Natural killer cell treated with Interleukin-12 subunit alpha and Interleukin-12 subunit beta and Interleukin-15 and Interleukin-18, amount 100 ng/mL, for 72 hours (primary cell): ENCODE results near the gene NUDT9. TPM values are rescaled to one million over a fixed set of nuclear protein-coding genes. Genes with fewer than 3 reads are reported as not detected.
"Not testable (repeated sequence)": the region's sequence is repeated elsewhere in the genome, so short reads cannot be mapped to it uniquely, and the experiment has no call there.

Source experiments
- ATAC-seq, 2 donors: fragments of 150-1000 bp; cut with Tn5 transposase in 1 of 2; sonication (Bioruptor Pico), chemical (Tn5 transposase) in 1 of 2; 2 replicates each; pipeline ENCODE4 v1.10.0; 2021
- DNase-seq: peaks from one replicate; pipeline ENCODE4 v3.0.0; 2022; ENCODE audit warnings: low spot score
- H3K27ac Mint-ChIP-seq, 2 donors: 1 replicate in 1 of 2; 2 replicates in 1 of 2; pipeline ENCODE4 v1.8.0; 2022; ENCODE audit warnings: mixed read lengths in 2 of 2, mild to moderate bottlenecking in 1 of 2, moderate library complexity in 1 of 2
- H3K27me3 Mint-ChIP-seq, 2 donors: 1 replicate in 1 of 2; 2 replicates in 1 of 2; pipeline ENCODE4 v1.8.0; 2022; ENCODE audit warnings: mixed read lengths in 2 of 2
- H3K36me3 Mint-ChIP-seq: one replicate; pipeline ENCODE4 v1.8.0; 2022; ENCODE audit warnings: mixed read lengths
- H3K4me1 Mint-ChIP-seq, 2 donors: 1 replicate in 1 of 2; 2 replicates in 1 of 2; pipeline ENCODE4 v1.8.0; 2022; ENCODE audit warnings: low read depth in 2 of 2, mixed read lengths in 2 of 2, mild to moderate bottlenecking in 1 of 2
- H3K4me3 Mint-ChIP-seq: one replicate; pipeline ENCODE4 v1.8.0; 2022; ENCODE audit warnings: mixed read lengths
- H3K9me3 Mint-ChIP-seq: 2 replicates; pipeline ENCODE4 v1.8.0; 2022; ENCODE audit warnings: mixed read lengths
- total RNA-seq, 2 donors: library from RNA; stranded (reverse); gene quantifications; one replicate each; pipeline ENCODE4 v1.2.3, GENCODE V29; 2022

The NUDT9 gene
- total RNA-seq, 2 donors from 2014 or later = 14.6 to 18.2 TPM

DNA sequence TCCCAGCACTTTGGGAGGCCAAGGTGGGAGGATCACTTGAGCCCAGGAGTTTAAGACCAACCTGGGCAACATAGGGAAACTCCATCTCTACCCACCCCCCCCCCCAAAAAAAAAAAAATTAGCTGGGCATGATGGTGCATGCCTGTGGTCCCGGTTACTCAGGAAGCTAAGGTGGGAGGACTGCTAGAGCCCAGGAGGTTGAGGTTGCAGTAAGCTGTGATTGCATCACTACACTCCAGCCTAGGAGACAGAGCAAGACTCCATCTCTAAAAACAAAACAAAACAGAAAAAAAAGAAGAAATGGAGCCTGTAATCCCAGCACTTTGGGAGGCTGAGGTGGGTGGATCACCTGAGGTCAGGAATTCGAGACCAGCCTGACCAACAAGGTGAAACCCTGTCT is 69.5 kb downstream of the NUDT9 start:
- ATAC-seq, H3K9me3 Mint-ChIP-seq, H3K4me3 Mint-ChIP-seq, H3K36me3 Mint-ChIP-seq, H3K27me3 Mint-ChIP-seq, H3K27ac Mint-ChIP-seq, DNase-seq, H3K4me1 Mint-ChIP-seq: not testable (repeated sequence)

DNA sequence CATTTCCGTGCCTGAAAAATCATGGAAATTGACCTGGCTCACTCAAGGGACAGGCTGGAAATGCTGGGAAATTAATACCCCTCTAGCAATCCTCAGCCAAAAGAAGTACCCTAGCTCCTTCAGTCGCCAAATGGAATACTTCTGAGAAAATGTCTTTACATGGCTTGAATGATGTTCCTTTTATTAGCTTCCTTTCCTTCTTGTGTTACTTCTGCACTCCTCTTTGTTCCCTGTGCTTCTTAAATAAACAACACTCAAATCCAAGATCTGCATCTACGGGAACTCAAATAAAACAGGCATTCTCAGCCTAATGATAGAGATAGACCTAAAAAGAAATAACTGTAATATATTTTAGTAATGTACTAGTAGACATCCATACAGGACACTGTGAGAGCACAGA is 70.7 kb downstream of the NUDT9 start:
- no peak overlapping the region for H3K27ac Mint-ChIP-seq
- peaks cover 0 to 4% of the 10 kb centered on the region in 2 donors for H3K27me3 Mint-ChIP-seq
- no peaks in the 10 kb centered on the region for H3K4me1 Mint-ChIP-seq
- H3K36me3 Mint-ChIP-seq = no peaks in the 10 kb centered on the region
- H3K9me3 Mint-ChIP-seq = no peaks in the 10 kb centered on the region
- ATAC-seq = no peak
- no peak for DNase-seq
- H3K4me3 Mint-ChIP-seq = no peak overlapping the region

DNA sequence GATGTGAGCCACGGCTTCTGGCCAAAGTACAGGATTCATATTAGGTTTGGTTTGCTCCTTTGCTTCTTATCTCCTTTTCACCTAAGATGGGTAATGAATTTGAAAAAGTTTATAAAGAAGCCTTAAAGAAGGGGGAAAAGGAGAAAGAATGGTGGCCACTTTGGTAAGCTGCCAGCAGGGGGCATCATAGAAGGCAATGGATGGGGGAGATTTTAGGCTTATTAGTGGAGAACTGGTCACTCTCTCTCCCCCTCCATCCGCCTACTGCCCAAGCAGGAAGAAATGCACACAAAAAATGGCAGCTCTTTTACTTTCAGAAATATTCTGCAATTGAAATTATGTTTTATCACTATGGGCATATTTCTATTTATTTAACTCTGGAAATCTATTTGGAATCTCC is 74.8 kb downstream of the NUDT9 start:
- Mint-ChIP-seq H3K27me3 (peaks cover 0 to 4% of the 10 kb centered on the region in 2 donors), H3K27ac (no peak overlapping the region), H3K4me3 (no peak overlapping the region), H3K36me3 (no peaks in the 10 kb centered on the region), H3K9me3 (no peaks in the 10 kb centered on the region), H3K4me1 (peaks cover 0 to 7% of the 10 kb centered on the region in 2 donors)
- ATAC-seq (no peak), DNase-seq (no peak)

DNA sequence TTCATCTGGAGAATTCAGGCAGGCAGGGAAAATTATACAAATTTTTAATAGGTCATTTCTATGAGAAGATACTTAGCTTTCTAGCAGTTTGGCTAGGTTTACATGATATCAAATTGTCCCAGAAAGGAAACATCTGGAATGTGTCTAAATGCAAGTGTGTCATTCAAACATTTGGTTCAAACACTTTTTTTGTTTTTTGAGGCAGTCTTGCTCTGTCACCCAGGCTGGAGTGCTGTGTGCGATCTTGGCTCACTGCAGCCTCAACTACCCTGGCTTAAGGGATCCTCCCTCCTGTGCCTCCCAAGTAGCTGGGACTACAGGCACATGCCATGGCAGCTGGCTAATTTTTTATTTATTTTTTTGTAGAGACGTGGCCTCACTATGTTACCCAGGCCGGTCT is 75.2 kb downstream of the NUDT9 start:
- H3K27ac Mint-ChIP-seq = no peak overlapping the region
- no peak overlapping the region for H3K4me3 Mint-ChIP-seq
- peaks cover 0 to 7% of the 10 kb centered on the region in 2 donors for H3K4me1 Mint-ChIP-seq
- DNase-seq (no peak), ATAC-seq (no peak)
- peaks cover 0 to 4% of the 10 kb centered on the region in 2 donors for H3K27me3 Mint-ChIP-seq
- H3K36me3 Mint-ChIP-seq = no peaks in the 10 kb centered on the region
- no peaks in the 10 kb centered on the region for H3K9me3 Mint-ChIP-seq

DNA sequence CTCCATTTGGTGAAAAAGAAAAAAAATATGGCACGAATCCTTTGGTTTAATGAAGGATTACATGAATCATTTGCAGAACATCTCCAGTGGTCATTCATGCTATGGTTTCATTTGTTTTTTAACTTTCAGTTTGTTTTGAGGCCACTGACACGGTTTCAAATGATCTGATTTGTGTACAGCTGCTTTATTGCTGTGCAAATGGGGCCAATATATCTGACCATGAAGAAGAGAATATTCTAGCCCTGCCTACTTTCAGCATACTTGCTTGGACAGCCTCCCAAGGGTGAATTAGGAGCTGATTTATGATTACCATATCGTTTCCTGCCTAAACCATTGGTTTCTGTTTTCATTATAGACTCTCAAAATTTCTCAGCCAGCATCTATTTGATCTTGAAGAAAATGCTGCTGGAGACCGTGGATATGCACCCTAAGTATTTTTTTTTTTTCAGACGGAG is 76.1 kb downstream of the NUDT9 start:
- Mint-ChIP-seq H3K9me3 (no peaks in the 10 kb centered on the region), H3K4me3 (peak overlapping the region; percentile 4), H3K36me3 (no peaks in the 10 kb centered on the region), H3K27ac (no peak overlapping the region), H3K4me1 (peaks cover 0 to 7% of the 10 kb centered on the region in 2 donors), H3K27me3 (peaks cover 0 to 4% of the 10 kb centered on the region in 2 donors)
- DNase-seq (no peak), ATAC-seq (peak in 1 of 2 donors; percentile 55)

DNA sequence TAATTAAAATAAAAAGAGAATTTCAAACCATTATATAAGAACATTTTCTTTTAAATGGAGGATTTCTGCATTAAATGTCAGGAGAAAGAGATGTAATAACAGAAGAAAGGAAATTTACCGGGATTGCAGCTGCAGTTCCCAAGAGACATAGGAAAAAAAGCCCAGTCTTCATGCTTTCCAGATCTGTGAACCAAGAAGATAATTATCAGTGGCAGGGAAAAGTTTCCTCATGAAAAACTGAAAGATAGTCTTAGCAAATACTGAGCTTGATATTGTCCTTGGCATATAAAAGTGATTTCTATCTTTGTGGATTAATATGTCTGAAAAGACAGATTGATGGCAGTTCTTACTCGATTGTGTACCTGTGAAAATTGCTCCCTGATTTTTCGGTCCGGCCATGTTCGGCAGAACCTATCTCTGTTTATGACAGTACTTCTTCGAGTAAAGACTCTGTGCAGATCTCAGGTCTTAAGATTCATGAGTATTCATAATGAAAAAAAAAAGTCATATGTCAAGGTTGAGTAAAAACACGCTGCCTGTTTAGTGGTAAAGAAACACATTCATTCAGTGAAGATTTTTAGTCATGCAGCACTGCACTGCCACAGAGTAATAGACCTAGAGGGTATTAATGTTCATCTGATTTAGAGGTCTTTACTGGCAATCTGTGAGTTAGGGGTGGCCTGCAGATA is 77.2 kb downstream of the NUDT9 start:
- H3K27me3 Mint-ChIP-seq = no peaks in the 10 kb centered on the region
- no peaks in the 10 kb centered on the region for H3K36me3 Mint-ChIP-seq
- H3K9me3 Mint-ChIP-seq = no peaks in the 10 kb centered on the region
- peak overlapping the region; percentile 72 for H3K4me3 Mint-ChIP-seq
- H3K4me1 Mint-ChIP-seq = peaks cover 0 to 7% of the 10 kb centered on the region in 2 donors
- peak overlapping the region in 1 of 2 donors; percentile 30 for H3K27ac Mint-ChIP-seq
- ATAC-seq (peak in 1 of 2 donors; percentile 92), DNase-seq (no peak)

DNA sequence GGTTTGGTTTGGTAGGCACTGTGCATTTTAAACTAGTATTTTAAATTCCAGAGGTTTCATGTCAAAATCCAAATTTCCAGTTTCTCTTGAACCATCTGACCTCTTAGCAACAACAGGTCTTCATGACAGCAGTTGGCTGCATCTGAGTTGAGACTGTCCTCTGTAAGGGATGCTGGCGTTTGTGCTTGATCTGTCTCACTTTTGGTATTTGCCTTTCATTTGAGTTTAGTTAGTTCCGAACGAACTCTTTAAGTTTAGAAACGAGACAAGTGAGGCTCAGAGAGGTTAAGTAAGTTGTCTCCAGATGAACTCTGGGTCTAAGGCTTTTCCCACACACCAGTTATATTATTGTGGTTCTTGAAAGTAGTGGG is 77.7 kb downstream of the NUDT9 start:
- no peak for DNase-seq
- Mint-ChIP-seq H3K27ac (peak overlapping the region in 1 of 2 donors; percentile 30), H3K4me3 (peak overlapping the region; percentile 72), H3K27me3 (no peaks in the 10 kb centered on the region), H3K9me3 (no peaks in the 10 kb centered on the region), H3K4me1 (peaks cover 0 to 7% of the 10 kb centered on the region in 2 donors), H3K36me3 (no peaks in the 10 kb centered on the region)
- ATAC-seq = peak in 1 of 2 donors; percentile 51

DNA sequence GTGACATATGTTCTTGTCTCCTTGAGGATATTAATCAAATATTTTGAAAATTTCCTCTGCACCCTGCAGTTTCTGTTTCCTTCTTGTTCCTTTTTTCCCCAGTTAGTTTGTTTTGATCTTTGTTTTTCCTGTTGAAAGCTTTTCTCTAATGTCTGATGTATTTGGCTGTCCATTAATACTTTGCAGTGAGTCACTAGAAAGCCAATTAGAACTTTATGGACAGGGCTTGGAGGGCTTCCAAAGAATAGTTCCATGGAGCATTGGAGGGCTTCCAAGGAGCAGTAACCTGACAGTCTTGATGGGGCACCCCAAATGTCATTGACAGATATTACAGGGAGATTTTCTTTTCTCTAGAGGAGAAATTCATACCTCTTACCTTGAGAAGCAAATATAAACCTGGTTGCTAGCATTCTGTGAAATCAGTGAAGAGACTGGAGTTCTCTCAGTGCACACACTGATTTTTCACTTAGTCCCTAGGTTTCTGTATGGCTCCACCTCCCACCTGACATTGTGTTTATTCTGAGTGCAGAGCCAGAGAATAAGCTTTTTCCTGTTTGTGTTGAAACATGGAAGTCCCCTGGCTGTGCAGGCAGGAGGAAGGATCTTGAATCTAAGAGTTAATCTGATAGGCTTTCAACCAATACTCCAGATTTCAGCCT is 80.3 kb downstream of the NUDT9 start:
- Mint-ChIP-seq H3K27ac (no peak overlapping the region), H3K4me1 (peaks cover 0 to 7% of the 10 kb centered on the region in 2 donors), H3K4me3 (no peak overlapping the region), H3K36me3 (no peaks in the 10 kb centered on the region), H3K27me3 (no peaks in the 10 kb centered on the region), H3K9me3 (no peaks in the 10 kb centered on the region)
- ATAC-seq (no peak), DNase-seq (no peak)

DNA sequence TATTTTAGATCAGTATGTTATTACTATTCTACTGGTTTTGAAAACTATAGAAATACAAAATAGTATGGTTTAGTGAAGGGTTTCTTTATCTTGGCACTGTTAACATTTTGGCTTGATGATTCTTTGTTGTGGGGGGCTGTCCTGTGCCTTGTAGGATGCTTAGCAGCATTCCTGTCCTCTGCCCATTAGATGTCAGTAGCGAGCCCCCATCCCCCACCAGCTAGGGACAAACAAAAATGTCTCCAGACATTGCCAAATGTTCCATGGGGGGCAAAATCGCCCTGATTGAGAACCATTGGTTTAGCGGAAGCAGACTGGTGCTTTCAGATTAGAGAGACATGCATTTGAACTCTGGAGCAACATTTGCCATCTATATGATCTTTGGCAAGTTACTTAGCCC is 83.5 kb downstream of the NUDT9 start:
- Mint-ChIP-seq H3K4me3 (no peak overlapping the region), H3K36me3 (no peaks in the 10 kb centered on the region), H3K9me3 (no peaks in the 10 kb centered on the region), H3K27ac (no peak overlapping the region), H3K27me3 (no peaks in the 10 kb centered on the region), H3K4me1 (no peaks in the 10 kb centered on the region)
- ATAC-seq = no peak
- no peak for DNase-seq

DNA sequence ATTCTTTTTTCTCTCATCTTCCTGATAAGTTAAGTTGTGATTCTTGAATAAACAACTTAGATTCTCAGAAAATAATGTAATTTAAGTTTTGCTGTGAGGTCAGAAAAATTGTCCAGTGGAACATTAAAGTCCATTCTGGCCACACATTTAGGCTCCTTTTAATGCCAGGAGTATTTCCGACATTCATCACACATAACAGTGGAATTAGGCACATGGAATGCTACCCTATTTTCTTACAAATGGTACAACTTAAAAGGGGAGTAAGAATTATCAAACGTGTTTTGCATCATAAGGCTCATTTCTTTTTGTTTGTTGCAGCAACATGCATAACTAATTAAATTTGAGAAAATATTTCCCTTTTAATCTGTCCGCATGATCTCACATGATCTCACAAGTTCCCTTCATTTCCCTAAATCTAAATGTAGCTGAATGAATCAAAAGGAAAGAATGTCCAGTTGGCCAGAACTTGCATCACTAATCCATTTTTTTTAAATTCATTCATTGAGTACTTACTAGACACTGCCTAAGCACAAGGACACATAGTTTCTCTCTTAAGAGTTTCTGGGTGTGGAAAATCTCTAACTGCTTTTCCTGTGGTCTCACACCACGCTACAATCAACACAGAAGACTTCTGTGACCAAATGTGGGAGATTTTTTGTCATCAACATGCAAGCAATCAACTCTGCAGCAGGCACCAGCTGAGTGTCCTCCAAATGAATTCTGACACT is 84.8 kb downstream of the NUDT9 start:
- H3K27ac Mint-ChIP-seq = no peak overlapping the region
- no peaks in the 10 kb centered on the region for H3K4me1 Mint-ChIP-seq
- no peak for DNase-seq
- H3K36me3 Mint-ChIP-seq = no peaks in the 10 kb centered on the region
- H3K9me3 Mint-ChIP-seq = no peaks in the 10 kb centered on the region
- no peak overlapping the region for H3K4me3 Mint-ChIP-seq
- ATAC-seq = no peak
- peaks cover 4 to 9% of the 10 kb centered on the region in 2 donors for H3K27me3 Mint-ChIP-seq

Other genes starting within 250 kb of the NUDT9 start
- gene KLHL8, start 202.0 kb upstream of the NUDT9 start, total RNA-seq = 10 to 100 TPM; 15.7 to 18.8 TPM
- under 1 TPM in 1 of 2 donors, not detected in 1; 0.12 TPM for gene HSD17B13, start 99.7 kb upstream of the NUDT9 start, total RNA-seq
- gene HSD17B11, start 31.4 kb upstream of the NUDT9 start, total RNA-seq = 10 to 100 TPM; 11.2 to 18.3 TPM
- not detected for gene SPARCL1, start 106.8 kb downstream of the NUDT9 start, total RNA-seq
- gene DSPP, start 186.0 kb downstream of the NUDT9 start, total RNA-seq = not detected
- gene DMP1, start 227.7 kb downstream of the NUDT9 start, total RNA-seq = not detected